ENCODE data around the gene BRICD5.
"Not testable (repeated sequence)": the region's sequence is repeated elsewhere in the genome, so short reads cannot be mapped to it uniquely, and the experiment has no call there.

BRICD5 gene

DNA sequence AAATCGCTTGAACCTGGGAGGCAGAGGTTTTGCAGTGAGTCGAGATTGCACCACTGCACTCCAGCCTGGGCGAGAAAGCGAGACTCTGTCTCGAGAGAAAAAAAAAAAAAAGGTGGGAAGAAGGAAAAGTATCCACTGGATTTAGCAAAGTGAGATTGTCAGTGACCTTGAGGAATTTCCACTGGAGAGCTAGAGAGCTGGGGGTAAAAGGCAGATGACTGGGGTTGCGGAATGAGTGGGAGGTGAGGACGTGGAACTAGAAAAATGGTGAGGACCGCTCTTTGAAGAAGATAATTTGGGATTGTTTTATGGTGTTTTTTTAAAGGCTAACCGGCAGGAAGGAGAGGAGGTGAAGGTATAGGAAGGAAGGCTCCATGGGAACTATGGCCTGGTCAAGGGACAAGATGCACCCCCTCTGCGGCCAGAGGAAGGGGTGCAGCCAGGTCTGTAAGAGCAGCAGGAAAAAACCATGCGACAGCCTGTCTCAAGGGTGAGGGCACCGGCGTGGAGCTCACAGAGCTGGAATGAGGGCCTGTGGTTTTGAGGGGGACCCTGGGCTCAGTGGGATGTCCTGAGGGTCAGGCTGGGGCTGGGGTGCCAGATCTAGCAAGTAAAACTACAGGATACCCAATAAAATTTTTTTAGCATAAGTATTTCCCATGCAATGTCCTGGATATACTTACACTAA, 6.1 kb downstream of the BRICD5 start:
- Mint-ChIP-seq H3K4me1 (ENCODE audit: low read depth) (peaks cover 27% of the 10 kb centered on the region), H3K27me3 (no peaks in the 10 kb centered on the region), H3K36me3 (ENCODE audit: low read depth) (peaks cover 38% of the 10 kb centered on the region), H3K4me3 (peak overlapping the region; percentile 91), H3K9me3 (no peaks in the 10 kb centered on the region), H3K27ac (peak overlapping the region; percentile 51)
- DNase-seq, result no peak

DNA sequence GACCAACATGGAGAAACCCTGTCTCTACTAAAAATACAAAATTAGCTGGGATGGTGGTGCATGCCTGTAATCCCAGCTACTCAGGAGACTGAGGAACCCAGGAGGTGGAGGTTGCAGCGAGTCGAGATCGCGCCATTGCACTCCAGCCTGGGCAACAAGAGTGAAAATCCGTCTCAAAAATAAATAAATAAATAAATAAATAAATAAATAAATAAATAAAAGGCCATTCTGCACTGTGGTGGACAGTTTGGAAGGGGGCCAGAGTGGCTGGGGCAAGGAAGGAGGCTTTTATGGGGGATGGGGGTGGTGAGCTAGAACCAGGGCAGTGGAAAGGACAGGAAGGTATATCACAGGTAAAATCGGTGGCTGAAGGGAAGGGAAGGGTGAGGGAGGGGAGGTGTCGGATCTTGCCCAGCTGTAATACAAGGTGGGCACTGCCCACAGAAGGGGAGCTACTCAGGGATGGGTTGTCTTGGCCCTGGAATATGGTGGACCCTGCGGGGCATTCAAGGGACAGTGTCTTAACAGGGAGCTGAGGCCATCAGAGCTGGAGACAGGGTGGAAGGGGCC, 7.5 kb downstream of the BRICD5 start:
- Mint-ChIP-seq H3K36me3 (ENCODE audit: low read depth) (peaks cover 25% of the 10 kb centered on the region), H3K4me3 (peak overlapping the region; percentile 21), H3K27me3 (peaks cover 10% of the 10 kb centered on the region), H3K4me1 (ENCODE audit: low read depth) (peaks cover 27% of the 10 kb centered on the region)
- not testable (repeated sequence) for H3K9me3 Mint-ChIP-seq, H3K27ac Mint-ChIP-seq, DNase-seq

DNA sequence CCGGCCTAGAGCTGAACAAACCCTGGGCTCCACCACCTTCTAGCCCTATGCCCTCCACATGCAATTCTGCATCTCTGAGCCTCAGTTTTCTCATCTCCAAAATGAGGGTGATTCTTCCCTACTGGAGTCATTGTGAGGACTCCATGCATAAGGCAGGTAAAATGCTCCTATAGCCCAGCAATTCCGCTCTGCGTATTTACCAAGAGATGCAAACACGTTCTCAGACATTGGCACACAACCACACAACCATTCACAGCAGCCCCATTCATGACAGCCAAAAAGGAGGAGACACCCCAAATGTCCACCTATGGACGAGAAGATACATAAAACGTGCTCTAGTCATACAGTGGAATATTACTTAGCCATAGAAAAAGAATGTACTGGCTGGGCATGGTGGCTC, 10.3 kb downstream of the BRICD5 start:
- no peak for DNase-seq
- H3K4me3 Mint-ChIP-seq, result no peak overlapping the region
- no peaks in the 10 kb centered on the region for H3K36me3 Mint-ChIP-seq (ENCODE audit: low read depth)
- no peak overlapping the region for H3K27ac Mint-ChIP-seq
- H3K9me3 Mint-ChIP-seq, result no peaks in the 10 kb centered on the region
- H3K27me3 Mint-ChIP-seq, result peaks cover 27% of the 10 kb centered on the region
- peaks cover 8% of the 10 kb centered on the region for H3K4me1 Mint-ChIP-seq (ENCODE audit: low read depth)

DNA sequence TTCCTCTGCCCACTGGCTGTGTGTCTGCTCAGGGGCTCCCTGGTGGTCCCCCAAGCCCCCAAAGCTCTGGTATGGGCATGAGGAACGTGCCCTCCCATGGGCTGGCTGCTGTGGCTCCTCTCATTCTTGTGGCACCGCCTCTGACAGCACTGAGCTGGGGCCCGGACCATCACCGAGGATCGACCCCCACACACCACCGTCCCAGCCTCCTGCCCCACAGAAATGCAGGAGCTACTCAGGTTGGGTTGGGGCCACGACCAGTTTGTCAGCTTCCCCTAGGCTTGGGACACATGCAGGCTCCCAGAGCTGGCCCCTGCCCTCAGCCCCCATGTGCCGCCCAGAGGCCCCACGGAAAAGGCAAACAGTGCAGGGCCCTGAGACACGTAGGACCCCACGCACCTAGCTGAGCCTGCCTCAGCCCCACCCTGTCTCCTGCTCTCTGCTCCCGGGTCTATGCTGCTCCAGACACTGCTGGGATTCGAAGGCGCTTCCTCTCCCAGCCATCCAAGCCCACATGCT, 11.0 kb downstream of the BRICD5 start:
- Mint-ChIP-seq H3K27ac (no peak overlapping the region), H3K27me3 (peaks cover 33% of the 10 kb centered on the region), H3K36me3 (ENCODE audit: low read depth) (no peaks in the 10 kb centered on the region), H3K4me3 (no peak overlapping the region), H3K4me1 (ENCODE audit: low read depth) (peaks cover 13% of the 10 kb centered on the region), H3K9me3 (no peaks in the 10 kb centered on the region)
- DNase-seq, result no peak

DNA sequence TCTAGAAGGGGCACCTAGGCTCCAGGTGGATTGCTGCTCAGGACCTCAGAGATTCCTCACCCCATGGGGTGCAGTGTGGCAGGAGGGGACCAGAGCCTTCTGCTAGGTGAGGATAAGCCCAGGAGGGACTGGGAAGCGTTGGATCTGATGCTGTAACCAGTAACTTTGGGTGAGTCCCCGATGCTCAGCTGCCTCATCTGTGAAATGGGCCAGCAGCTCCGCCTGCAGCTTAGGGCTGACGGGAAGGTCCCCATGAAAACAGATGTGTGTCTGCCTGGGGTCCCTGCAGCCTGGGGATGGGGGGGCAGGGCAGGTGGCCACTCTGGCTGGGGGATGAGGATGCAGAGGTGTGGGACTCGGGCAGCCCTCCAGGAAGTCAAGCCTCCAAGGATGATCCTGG, 11.6 kb downstream of the BRICD5 start:
- peaks cover 39% of the 10 kb centered on the region for H3K27me3 Mint-ChIP-seq
- peaks cover 8% of the 10 kb centered on the region for H3K4me1 Mint-ChIP-seq (ENCODE audit: low read depth)
- no peaks in the 10 kb centered on the region for H3K36me3 Mint-ChIP-seq (ENCODE audit: low read depth)
- DNase-seq, result no peak
- H3K9me3 Mint-ChIP-seq, result no peaks in the 10 kb centered on the region
- H3K4me3 Mint-ChIP-seq, result no peak overlapping the region
- no peak overlapping the region for H3K27ac Mint-ChIP-seq

GRCh38 chr16:2198283-2198682, 12.4 kb downstream of the BRICD5 start:
- H3K27me3 Mint-ChIP-seq, result peaks cover 39% of the 10 kb centered on the region
- no peak for DNase-seq
- no peak overlapping the region for H3K27ac Mint-ChIP-seq
- H3K4me3 Mint-ChIP-seq, result no peak overlapping the region
- H3K36me3 Mint-ChIP-seq (ENCODE audit: low read depth), result no peaks in the 10 kb centered on the region
- peaks cover 6% of the 10 kb centered on the region for H3K4me1 Mint-ChIP-seq (ENCODE audit: low read depth)
- no peaks in the 10 kb centered on the region for H3K9me3 Mint-ChIP-seq

DNA sequence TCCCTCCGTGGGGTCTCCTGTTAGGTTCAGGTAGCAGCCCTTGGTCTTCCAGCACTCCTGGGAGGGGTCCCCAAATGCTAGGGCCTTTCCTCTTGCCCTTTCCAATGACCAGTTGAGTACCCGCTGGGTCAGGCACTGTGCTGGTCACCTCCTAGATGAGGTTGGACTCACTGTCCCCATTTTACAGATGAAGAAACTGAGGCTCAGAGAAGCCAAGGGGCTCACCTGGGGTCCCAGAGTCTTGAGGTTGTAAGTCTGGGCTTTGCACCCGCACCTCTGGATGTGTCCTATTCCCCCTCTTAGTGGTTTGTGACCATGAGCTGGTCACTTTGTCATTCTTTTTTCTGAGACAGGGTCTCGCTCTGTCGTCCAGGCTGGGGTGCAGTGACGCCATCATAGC, 12.9 kb downstream of the BRICD5 start:
- no peaks in the 10 kb centered on the region for H3K9me3 Mint-ChIP-seq
- H3K27me3 Mint-ChIP-seq, result peaks cover 39% of the 10 kb centered on the region
- no peaks in the 10 kb centered on the region for H3K36me3 Mint-ChIP-seq (ENCODE audit: low read depth)
- H3K4me3 Mint-ChIP-seq, result peak overlapping the region; percentile 12
- no peak for DNase-seq
- H3K4me1 Mint-ChIP-seq (ENCODE audit: low read depth), result peaks cover 6% of the 10 kb centered on the region
- H3K27ac Mint-ChIP-seq, result no peak overlapping the region

DNA sequence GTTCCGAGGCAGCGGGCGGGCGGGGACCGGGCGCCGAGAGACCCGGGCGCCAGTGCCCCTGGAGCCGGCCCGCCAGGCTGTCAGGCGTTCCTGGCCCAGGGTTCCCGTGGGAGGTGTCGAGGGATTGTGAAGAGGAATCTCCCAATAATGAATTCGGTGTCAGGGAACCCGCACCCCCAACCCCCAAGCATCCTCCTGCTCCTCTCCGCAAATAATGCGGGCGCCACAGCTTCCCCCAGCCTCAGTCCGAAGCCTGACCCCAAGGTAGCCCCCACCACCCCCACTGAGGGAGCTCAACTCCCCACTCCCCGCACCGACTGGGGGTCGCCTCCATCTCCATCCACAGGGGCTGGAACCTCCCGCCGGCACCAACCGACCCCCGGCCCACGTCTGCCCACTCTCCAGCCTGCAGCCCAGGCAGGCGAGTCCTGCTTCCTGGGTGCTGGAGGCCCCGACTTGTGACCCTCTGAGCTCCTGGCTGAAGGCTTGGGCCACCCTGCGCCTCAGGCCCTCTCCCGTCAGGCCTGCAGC, 13.6 kb downstream of the BRICD5 start:
- Mint-ChIP-seq H3K27ac (no peak overlapping the region), H3K36me3 (ENCODE audit: low read depth) (no peaks in the 10 kb centered on the region), H3K4me1 (ENCODE audit: low read depth) (peaks cover 6% of the 10 kb centered on the region), H3K9me3 (no peaks in the 10 kb centered on the region), H3K4me3 (peak overlapping the region; percentile 33), H3K27me3 (peaks cover 39% of the 10 kb centered on the region)
- DNase-seq, result no peak

DNA sequence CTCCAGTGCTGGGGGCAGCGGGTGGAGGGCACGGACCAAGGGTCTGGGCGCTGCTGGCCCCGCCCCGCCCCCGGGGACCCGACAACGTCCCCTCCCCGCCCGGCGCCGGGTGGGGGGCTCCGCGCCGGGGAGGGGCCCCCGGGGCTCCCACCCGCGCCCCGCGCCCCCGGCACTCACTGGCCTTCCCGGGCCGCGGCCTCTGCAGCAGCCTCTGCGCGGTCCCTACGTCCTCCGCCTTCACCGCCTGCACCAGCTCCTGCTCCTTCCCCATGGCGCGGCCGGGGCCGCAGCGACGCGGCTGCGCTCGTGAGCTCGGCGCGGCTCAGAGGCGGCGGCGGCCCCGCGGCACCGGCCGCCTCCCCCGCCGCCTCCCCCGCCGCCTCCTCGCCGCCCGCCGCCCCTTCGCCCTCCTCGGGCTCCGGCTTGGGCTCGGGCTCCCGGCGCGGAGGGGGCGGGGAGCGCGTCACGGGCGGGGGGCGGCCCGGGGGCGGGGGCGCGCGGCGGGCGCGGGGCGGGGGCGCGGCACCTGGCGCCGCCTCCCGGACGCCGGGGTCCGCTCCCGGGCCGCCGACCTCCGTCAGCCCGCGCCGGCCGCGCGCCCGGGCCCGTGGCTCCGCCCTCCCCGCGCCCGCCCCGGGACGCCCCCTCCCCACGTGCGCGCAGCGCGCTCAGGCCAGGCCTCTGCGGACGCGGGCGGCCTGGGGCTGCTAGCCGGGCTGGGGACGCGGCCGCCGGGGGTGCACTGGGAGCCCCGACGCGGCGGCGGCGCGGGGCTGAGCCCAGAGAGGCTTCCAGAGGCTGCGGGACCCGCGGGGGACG, 14.3 kb downstream of the BRICD5 start, which contains the start of gene CASKIN1:
TSS of gene CASKIN1 (minus strand) at position 444 of the 819 bp plus-strand sequence. CDS start at position 271, 173 bp downstream.
- Mint-ChIP-seq H3K4me3 (peak within 1 kb of the TSS; percentile 33), H3K27me3 (peaks cover 39% of the 10 kb centered on the region), H3K9me3 (no peaks in the 10 kb centered on the region), H3K4me1 (ENCODE audit: low read depth) (peaks cover 6% of the 10 kb centered on the region), H3K27ac (no peak within 1 kb of the TSS), H3K36me3 (ENCODE audit: low read depth) (no peaks in the 10 kb centered on the region)
- DNase-seq, result no peak

- H3K4me1 Mint-ChIP-seq (ENCODE audit: low read depth), result peaks cover 6% of the 10 kb centered on the region
- H3K4me3 Mint-ChIP-seq, result peak overlapping the region; percentile 18
- H3K27me3 Mint-ChIP-seq, result peaks cover 39% of the 10 kb centered on the region
- no peaks in the 10 kb centered on the region for H3K9me3 Mint-ChIP-seq
- no peak overlapping the region for H3K27ac Mint-ChIP-seq
- no peaks in the 10 kb centered on the region for H3K36me3 Mint-ChIP-seq (ENCODE audit: low read depth)
- DNase-seq, result no peak
These were observed 15.1 kb downstream of the BRICD5 start for GRCh38 chr16:2195322-2196161.

- peak overlapping the region; percentile 31 for H3K4me3 Mint-ChIP-seq
- peaks cover 39% of the 10 kb centered on the region for H3K27me3 Mint-ChIP-seq
- peak; percentile 60 for DNase-seq
- H3K36me3 Mint-ChIP-seq (ENCODE audit: low read depth), result no peaks in the 10 kb centered on the region
- peaks cover 6% of the 10 kb centered on the region for H3K4me1 Mint-ChIP-seq (ENCODE audit: low read depth)
- no peaks in the 10 kb centered on the region for H3K9me3 Mint-ChIP-seq
- no peak overlapping the region for H3K27ac Mint-ChIP-seq
These were observed 15.8 kb downstream of the BRICD5 start for GRCh38 chr16:2194852-2195321.

DNA sequence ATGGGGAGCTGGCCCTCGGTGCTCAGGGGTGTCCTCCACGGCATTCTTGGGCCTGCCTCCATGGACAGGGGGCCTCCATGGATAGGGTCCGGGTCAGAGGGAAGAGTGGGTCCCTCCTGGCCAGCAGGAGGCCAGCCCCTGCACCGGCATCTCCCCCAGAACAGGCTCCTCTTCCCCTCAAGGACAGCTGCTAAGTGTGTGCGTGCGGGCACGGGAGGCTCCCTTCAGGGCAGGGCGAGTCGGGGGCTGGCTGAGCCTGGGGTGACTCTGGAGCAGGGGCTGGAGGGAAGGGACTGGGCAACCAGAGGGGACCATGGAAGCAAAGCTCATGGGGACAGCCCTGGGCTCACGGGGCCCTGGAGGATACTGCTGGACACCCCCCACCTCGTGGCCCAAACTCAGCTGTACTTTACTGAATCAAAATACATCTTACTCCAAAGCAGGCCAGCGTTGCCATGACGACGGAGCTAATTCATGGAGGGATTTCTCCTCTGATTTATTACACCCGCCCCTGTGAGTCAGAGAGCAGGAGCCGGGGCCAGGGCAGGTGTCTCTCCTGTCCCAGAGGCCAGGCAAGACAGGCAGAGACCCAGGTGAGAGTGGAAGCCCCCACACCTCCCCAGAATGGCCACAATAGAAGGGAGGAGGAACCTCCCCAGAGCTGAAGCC, 16.4 kb downstream of the BRICD5 start:
- no peak overlapping the region for H3K27ac Mint-ChIP-seq
- H3K4me1 Mint-ChIP-seq (ENCODE audit: low read depth), result peaks cover 6% of the 10 kb centered on the region
- H3K9me3 Mint-ChIP-seq, result no peaks in the 10 kb centered on the region
- no peaks in the 10 kb centered on the region for H3K36me3 Mint-ChIP-seq (ENCODE audit: low read depth)
- no peak overlapping the region for H3K4me3 Mint-ChIP-seq
- H3K27me3 Mint-ChIP-seq, result peaks cover 39% of the 10 kb centered on the region
- no peak for DNase-seq

DNA sequence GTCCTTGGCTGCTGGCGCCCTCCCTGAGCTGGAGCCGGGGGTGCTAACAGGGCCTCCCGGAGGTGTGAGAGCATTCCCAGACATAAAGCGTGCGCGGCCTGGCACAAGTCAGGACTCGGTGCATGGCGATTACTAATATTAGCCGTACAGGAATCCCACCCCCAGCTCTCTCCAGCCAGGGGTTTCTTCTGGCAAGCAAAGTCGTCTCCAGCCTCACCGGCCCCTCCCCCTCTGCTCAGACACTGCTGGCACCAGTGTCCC, 19.3 kb downstream of the BRICD5 start:
- H3K9me3 Mint-ChIP-seq, result no peaks in the 10 kb centered on the region
- H3K4me1 Mint-ChIP-seq (ENCODE audit: low read depth), result peaks cover 6% of the 10 kb centered on the region
- no peak for DNase-seq
- no peaks in the 10 kb centered on the region for H3K36me3 Mint-ChIP-seq (ENCODE audit: low read depth)
- H3K27me3 Mint-ChIP-seq, result peaks cover 16% of the 10 kb centered on the region
- no peak overlapping the region for H3K27ac Mint-ChIP-seq
- no peak overlapping the region for H3K4me3 Mint-ChIP-seq

Data from activated T-cell treated with anti-CD3 and anti-CD28 coated beads, Interleukin-2, amount 50 U/mL, for 24 hours (primary cell).